Parathyroid adenoma (tissue), 2 donors: ENCODE results near the gene KCNJ6.

Experiments
- H2AFZ ChIP-seq: fragments of 300-600 bp; sonication (generic); one replicate; pipeline ENCODE4 v1.7.0; 2017; ENCODE audit warnings: antibody characterized with exemption, mild to moderate bottlenecking
- H3K27ac ChIP-seq: fragments of 300-600 bp; sonication (generic); one replicate; pipeline ENCODE4 v1.7.0; 2017
- H3K27me3 ChIP-seq: fragments of 300-600 bp; sonication (generic); one replicate; pipeline ENCODE4 v1.7.0; 2017; ENCODE audit warnings: low read length; ENCODE audit not compliant: control insufficient read depth, insufficient read depth
- H3K36me3 ChIP-seq: fragments of 300-600 bp; sonication (generic); one replicate; pipeline ENCODE4 v1.7.0; 2017; ENCODE audit warnings: low read length; ENCODE audit not compliant: control insufficient read depth, insufficient read depth
- H3K4me1 ChIP-seq: fragments of 300-600 bp; sonication (generic); one replicate; pipeline ENCODE4 v1.7.0; 2017; ENCODE audit warnings: control low read depth
- H3K4me2 ChIP-seq: fragments of 300-600 bp; sonication (generic); one replicate; pipeline ENCODE4 v1.7.0; 2017; ENCODE audit warnings: low read length
- H3K4me3 ChIP-seq: fragments of 300-600 bp; sonication (generic); one replicate; pipeline ENCODE4 v1.7.0; 2017; ENCODE audit warnings: low read depth, low read length
- H3K79me2 ChIP-seq: fragments of 300-600 bp; sonication (generic); one replicate; pipeline ENCODE4 v1.7.0; 2017; ENCODE audit warnings: control low read depth
- H3K9ac ChIP-seq: fragments of 300-600 bp; sonication (generic); one replicate; pipeline ENCODE4 v1.7.0; 2017; ENCODE audit warnings: mild to moderate bottlenecking
- H3K9me3 ChIP-seq: fragments of 300-600 bp; sonication (generic); one replicate; pipeline ENCODE4 v1.7.0; 2017; ENCODE audit warnings: low read length; ENCODE audit not compliant: control insufficient read depth
- TF ChIP-seq, protein P1 (sequence below): fragments of 300-600 bp; sonication (generic); IDR thresholded peaks from one replicate; pipeline ENCODE4 v1.7.0; 2017; ENCODE audit warnings: antibody characterized with exemption, mild to moderate bottlenecking
- donor health status: primary hyperparathyroidism.

The KCNJ6 gene

DNA sequence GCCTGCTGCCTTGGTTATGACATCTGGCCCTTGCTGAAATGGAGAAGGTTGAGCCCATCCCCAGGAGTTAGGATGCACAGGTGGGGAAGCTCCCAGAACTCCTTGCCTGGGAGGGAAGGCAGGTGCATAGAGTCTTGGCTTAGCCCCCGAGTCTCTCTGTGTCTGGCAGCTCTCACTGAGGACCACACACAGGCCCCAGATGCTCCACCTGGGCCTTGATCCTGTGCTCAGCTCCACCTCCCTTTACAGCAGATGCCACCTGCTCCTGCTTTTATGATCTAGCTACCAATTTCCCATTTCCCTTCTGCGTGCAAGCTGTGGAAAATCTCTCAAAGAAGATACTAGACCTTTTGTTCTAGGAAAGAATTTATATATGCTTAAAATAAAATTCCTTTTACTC is 28.8 kb upstream of the KCNJ6 start:
- no peak overlapping the region for H3K9ac ChIP-seq
- no peaks in the 10 kb centered on the region for H3K27me3 ChIP-seq
- H3K4me3 ChIP-seq, result no peak overlapping the region
- TF ChIP-seq, protein P1, sequence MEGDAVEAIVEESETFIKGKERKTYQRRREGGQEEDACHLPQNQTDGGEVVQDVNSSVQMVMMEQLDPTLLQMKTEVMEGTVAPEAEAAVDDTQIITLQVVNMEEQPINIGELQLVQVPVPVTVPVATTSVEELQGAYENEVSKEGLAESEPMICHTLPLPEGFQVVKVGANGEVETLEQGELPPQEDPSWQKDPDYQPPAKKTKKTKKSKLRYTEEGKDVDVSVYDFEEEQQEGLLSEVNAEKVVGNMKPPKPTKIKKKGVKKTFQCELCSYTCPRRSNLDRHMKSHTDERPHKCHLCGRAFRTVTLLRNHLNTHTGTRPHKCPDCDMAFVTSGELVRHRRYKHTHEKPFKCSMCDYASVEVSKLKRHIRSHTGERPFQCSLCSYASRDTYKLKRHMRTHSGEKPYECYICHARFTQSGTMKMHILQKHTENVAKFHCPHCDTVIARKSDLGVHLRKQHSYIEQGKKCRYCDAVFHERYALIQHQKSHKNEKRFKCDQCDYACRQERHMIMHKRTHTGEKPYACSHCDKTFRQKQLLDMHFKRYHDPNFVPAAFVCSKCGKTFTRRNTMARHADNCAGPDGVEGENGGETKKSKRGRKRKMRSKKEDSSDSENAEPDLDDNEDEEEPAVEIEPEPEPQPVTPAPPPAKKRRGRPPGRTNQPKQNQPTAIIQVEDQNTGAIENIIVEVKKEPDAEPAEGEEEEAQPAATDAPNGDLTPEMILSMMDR, result no peak
- no peak overlapping the region for H3K27ac ChIP-seq
- H2AFZ ChIP-seq, result no peak overlapping the region
- no peaks in the 10 kb centered on the region for H3K4me1 ChIP-seq
- no peaks in the 10 kb centered on the region for H3K79me2 ChIP-seq
- no peaks in the 10 kb centered on the region for H3K36me3 ChIP-seq
- H3K4me2 ChIP-seq, result no peak overlapping the region
- H3K9me3 ChIP-seq, result no peaks in the 10 kb centered on the region

DNA sequence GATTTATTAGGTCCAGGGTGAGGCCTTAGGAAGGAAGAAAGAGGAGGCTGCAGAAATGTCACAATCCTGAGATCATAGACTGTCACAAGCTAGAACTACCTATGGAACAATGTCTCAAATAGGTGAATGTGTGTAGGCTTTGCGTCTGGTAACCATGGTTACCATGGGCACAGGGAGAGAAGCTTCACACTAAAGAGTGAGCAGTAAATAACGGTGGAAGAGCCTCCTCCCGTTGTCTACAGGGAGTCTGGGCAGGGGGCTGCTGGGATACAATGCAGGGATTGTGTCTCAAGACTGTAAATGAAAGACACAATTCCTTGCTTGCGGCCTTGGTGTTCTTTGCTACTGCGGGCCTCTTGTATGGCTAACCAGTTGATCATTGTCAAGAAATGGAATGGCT is 28.2 kb upstream of the KCNJ6 start:
- TF ChIP-seq, protein P1, result no peak
- Histone ChIP-seq H3K27me3 (no peaks in the 10 kb centered on the region), H3K4me2 (no peak overlapping the region), H3K4me3 (no peak overlapping the region), H3K9ac (no peak overlapping the region), H2AFZ (no peak overlapping the region), H3K27ac (no peak overlapping the region), H3K4me1 (no peaks in the 10 kb centered on the region), H3K79me2 (no peaks in the 10 kb centered on the region), H3K9me3 (no peaks in the 10 kb centered on the region), H3K36me3 (no peaks in the 10 kb centered on the region)

DNA sequence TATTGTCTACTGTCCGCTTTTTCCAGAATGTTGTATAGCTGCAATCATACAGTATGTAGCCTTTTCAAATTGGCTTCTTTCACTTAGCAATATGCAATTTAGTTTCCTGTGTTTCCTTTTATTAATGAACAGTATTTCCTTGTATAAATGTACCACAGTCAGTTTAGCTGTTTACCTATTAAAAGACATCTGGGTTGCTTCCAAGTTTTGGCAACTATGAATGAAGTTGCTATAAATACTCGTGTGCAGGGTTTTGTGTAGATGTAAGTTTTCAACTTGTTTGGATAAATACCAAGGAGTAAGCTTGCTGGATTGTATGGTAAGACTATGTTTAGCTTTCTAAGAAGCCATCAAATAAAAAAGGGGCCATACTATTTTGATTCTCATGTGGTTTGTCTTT is 24.4 kb upstream of the KCNJ6 start:
- H3K9me3 ChIP-seq, result no peaks in the 10 kb centered on the region
- no peaks in the 10 kb centered on the region for H3K79me2 ChIP-seq
- no peak overlapping the region for H3K9ac ChIP-seq
- H3K36me3 ChIP-seq, result no peaks in the 10 kb centered on the region
- no peak overlapping the region for H3K4me3 ChIP-seq
- H3K4me2 ChIP-seq, result no peak overlapping the region
- no peak overlapping the region for H3K27ac ChIP-seq
- no peak overlapping the region for H2AFZ ChIP-seq
- TF ChIP-seq, protein P1, result no peak
- H3K27me3 ChIP-seq, result no peaks in the 10 kb centered on the region
- no peaks in the 10 kb centered on the region for H3K4me1 ChIP-seq

DNA sequence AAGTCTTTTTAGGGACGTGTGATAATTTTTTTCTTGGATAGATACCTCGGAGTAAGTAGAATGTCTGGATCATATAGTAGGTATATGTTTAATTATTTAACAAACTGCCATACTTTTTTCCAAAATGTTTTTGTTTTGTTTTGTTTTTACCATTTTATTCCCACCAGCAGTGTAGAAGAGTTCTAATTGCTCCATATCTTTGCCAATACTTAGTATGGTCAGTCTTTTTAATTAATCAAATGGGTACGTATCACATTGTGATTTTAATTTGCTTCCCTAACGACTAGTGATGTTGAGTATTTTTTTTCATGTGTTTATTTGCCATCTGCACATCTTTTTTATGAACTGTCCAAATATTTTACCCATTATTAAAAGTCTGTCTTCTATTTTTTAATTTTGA is 23.6 kb upstream of the KCNJ6 start:
- no peaks in the 10 kb centered on the region for H3K79me2 ChIP-seq
- H3K4me2 ChIP-seq, result no peak overlapping the region
- no peak overlapping the region for H2AFZ ChIP-seq
- TF ChIP-seq, protein P1, result no peak
- H3K4me3 ChIP-seq, result no peak overlapping the region
- no peaks in the 10 kb centered on the region for H3K27me3 ChIP-seq
- no peaks in the 10 kb centered on the region for H3K36me3 ChIP-seq
- no peak overlapping the region for H3K9ac ChIP-seq
- no peak overlapping the region for H3K27ac ChIP-seq
- H3K9me3 ChIP-seq, result no peaks in the 10 kb centered on the region
- H3K4me1 ChIP-seq, result no peaks in the 10 kb centered on the region

DNA sequence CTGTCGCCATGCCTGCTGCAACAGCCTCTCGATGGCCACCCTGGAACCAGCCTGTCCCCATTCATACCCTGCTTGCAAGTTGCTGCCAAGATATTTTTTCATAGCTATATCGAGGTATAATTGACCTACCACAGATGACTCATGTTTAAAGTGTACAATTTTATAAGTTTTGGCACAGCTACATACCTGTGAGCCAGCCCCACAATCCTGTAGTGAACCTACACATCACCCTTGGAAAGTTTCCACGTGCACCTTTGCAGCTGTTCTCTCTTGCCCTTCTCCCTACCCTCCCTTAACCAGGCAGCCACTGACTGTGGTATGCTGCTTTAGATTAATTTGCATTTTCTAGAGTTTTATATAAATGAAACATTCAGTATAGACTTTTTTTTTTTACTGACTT is 23.0 kb upstream of the KCNJ6 start:
- Histone ChIP-seq H2AFZ (no peak overlapping the region), H3K27ac (no peak overlapping the region), H3K4me1 (no peaks in the 10 kb centered on the region), H3K36me3 (no peaks in the 10 kb centered on the region), H3K4me2 (no peak overlapping the region), H3K9ac (no peak overlapping the region), H3K27me3 (no peaks in the 10 kb centered on the region), H3K79me2 (no peaks in the 10 kb centered on the region), H3K9me3 (no peaks in the 10 kb centered on the region), H3K4me3 (no peak overlapping the region)
- TF ChIP-seq, protein P1, result no peak
